KBM-7 (cell line): ENCODE results near the gene TBC1D14.

ENCODE experiments used
- DNase-seq: peaks from one replicate; pipeline ENCODE4 v3.0.0-alpha.2; 2015
- in situ Hi-C: fragments of 300-500 bp; cut with MboI; formaldehyde crosslinking; loops from 2 replicates; pipeline ENCODE4 v1.14.3; 2020; ENCODE audit warnings: low sequenced_read_pairs, low pct_unique_long_range_greater_than_20kb, mixed read lengths

TBC1D14 gene, protein sequence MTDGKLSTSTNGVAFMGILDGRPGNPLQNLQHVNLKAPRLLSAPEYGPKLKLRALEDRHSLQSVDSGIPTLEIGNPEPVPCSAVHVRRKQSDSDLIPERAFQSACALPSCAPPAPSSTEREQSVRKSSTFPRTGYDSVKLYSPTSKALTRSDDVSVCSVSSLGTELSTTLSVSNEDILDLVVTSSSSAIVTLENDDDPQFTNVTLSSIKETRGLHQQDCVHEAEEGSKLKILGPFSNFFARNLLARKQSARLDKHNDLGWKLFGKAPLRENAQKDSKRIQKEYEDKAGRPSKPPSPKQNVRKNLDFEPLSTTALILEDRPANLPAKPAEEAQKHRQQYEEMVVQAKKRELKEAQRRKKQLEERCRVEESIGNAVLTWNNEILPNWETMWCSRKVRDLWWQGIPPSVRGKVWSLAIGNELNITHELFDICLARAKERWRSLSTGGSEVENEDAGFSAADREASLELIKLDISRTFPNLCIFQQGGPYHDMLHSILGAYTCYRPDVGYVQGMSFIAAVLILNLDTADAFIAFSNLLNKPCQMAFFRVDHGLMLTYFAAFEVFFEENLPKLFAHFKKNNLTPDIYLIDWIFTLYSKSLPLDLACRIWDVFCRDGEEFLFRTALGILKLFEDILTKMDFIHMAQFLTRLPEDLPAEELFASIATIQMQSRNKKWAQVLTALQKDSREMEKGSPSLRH

DNA sequence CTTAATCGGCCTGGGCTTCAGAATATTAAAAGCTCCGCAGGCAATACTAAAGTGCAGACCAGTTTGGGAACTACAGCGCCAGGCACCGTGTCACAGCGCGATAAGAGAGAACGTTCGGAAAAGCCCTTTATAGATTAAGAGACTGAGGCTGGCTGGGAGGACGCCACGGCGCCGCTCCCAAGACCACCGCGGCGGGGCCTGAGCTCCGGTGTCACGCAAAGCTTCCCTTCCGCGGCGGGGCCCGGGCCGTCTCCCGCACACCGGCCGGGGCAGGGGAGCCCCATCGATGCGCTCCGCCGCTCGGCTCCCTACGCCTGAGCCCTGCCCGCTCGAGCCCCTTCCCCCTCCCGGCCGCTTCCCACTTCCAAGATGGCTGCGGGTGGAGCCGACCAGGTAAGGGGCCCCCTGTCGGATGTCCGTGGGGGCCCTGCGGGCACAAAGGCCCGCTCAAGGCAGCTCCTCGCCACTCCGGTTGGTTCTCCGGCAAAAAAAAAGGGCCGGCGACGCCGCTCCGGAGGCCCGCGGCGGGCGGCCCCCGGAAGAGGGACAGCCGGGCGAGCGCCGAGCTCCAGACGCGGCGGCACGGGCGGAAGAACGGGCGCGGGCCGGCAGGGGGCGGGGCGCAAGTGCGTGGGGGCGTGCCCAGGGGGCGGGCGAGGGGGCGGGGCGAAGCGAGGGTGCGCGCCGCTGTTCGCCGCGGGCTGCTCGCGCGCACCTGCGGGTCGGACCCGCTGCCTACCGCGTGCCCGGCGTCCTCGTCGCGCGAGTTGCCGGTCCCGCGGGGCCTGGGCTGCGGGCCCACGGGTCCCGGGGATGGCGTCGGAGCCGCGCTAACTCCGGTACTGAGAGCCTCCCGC is at the start of gene TBC1D14:
TSS of gene TBC1D14 (plus strand) at position 714 of the 857 bp plus-strand sequence. CDS start 13,564 bp downstream, outside the sequence.
- in situ Hi-C loops = no loop called here
- peak; percentile 92 for DNase-seq

DNA sequence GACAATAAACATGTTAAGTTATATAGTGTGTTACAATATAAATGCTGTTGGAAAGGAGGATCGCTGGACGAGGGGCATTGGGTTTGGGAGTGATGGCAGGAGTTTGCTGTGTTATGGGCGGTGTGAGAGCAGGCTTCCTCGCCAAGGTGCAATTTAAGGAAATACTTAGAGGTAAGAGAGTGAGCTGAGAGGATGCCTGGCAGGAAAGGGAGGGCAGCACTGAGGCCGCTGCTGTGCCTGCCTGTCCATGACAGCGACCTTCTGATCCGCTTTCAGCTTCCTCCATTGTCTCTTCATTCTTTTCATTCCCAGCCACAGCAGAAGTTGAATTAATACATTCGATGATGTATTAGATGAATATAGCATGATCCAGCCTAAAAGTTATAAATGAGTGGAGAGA is 41.2 kb upstream of the TBC1D14 start:
- DNase-seq = peak; percentile 67
- in situ Hi-C loops = no loop called here

DNA sequence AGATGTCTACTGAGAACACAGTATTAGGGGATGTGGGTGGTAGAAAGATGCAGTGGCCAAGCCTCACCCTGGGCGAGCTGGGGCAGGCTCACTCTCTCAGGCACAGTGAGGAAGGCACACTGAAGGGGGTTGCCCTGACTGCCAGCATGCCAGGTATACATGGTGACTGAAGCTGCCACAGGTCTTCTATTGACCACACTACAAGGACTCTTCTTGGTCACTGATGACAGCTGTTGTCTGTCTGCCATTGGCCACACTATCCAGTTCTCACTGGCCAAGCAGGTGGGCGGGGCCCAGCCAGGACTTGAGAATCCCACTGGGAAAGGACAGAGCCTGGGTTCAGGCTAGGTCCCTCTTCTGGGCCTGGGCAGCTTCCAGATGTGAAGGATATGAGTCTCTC is 39.7 kb upstream of the TBC1D14 start:
- DNase-seq = no peak
- in situ Hi-C loops = no loop called here

DNA sequence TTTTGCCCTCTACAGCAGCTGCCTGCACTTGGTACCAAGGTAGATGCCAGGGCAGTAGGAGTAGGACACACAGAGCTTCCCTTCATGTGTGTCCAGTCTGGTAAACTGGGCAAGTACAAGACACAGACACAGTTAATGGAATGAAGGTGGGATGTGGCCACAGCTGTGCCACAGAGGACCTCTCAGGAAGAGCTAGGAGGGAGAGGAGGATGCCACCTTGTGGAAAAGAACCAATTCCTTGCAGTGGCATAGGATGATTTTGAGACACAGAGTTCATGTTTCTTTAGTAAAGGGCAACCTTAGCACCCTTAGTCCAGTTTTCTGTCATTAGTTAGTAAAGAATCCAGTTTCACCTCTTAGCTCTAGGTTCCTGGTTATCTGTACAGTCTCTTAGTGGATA is 36.3 kb upstream of the TBC1D14 start:
- in situ Hi-C loops = no loop called here
- DNase-seq = no peak

DNA sequence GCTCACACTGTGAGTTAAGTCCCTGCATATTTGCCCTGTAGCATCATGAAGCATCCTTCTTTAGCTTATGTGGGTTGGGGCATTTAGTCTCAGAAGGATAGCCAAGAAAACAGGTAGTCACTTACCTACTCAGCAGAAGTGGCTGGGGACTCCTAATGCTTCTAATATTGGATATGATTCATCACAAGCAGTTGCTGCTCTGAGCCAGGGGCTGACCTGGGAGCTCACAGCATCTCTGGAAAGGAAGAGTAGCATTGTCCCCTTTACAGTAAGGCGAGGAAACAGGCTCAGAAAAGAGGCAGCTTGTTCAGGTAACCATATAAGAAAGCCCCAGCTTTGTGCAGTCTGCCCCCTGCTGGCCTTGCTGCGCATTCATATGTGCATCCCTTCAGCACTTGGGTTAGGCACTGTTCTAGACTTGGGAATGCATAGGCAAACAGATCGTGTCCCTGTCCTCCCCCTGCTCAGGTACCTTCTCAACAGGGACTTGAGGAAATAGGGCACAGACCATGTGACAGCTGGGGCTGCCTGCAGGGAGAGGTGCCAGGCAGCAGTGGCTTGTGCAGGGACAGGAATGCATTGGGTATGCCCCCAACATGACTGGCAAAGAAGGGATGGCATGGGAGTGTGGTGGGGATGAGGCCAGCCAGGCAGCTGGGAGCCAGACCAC is 35.7 kb upstream of the TBC1D14 start:
- peak; percentile 70 for DNase-seq

DNA sequence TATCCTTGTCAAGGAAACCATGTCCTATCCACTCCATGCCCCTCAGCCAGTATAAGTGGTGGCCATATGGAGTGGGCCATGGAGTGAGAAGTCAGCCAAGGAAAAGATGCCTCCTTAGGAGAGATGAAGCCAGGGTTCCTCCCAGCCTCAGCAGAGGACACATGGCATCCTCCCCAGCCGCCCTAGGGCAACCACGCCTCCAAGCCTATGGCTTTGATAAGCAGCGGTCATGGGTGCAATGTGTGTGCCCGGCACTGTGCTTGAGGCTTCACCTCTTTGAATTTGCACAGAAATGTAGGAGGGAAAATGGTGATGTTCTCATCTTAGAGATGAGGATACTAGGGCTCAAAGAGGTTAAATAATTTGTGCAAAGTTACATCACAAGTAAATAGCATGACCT is 34.6 kb upstream of the TBC1D14 start:
- in situ Hi-C loops = no loop called here
- no peak for DNase-seq

More for the DNA sequence above, 35.7 kb upstream of the TBC1D14 start:
- in situ Hi-C loops = no loop called here

DNA sequence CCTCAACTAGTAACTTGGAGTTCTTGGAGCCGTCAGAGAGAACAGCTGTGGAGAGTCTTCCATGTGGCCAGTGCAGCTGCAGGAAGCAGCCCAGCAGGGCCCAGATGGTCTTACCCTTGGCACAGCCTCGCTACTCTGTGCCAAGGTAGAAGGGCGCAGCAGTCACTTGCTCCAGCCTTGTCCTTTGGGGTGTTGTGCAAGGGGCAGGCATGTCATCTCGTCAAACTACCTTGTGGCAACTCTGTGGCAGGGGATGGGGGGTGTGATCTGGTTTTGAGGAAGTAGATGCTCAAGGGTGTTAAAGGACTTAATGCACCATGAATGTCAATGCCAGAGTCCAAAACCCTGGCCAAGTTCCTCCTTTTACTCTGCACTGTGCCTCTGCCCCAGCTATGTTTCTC is 34.2 kb upstream of the TBC1D14 start:
- DNase-seq = peak; percentile 93
- in situ Hi-C loops = no loop called here

DNA sequence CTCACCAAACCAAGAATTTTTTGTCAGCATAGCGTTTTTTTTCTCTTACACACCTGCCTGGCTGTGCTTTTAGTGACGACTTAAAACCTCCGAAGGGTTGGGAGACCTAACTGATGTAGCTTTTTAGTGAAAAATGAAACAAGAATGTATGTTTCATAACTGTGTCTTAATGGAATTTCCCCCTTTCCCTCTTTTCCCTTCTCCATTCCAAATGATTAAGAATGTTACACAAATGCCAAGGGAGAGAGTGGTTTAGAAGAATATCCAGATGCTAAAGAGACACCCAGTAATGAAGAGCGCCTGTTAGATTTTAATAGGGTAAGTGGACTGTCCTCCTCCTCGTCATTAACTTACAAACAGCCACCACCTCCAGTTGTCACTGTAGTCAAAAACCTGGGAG is 33.2 kb upstream of the TBC1D14 start:
- DNase-seq = no peak
- in situ Hi-C loops = no loop called here

DNA sequence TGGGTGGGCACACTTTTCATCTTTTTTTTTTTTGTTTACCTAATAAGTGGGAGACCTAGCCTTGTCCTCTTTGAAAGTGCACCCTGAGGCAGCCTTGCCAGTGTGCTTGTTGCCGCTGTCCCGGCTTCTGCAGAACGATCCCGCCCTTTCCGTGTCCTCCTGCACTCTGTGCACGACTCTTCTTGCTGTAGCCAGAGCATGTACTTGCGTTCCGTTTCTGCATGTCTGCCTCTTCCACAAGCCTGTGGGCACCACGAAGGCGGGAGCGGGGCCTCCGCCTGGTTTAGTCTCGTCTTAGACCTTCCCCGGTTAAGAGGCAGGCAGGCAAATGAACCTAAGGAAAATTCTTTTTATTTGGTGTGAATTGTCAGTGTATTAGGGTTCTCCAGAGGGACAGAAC is 32.6 kb upstream of the TBC1D14 start:
- in situ Hi-C loops = no loop called here

DNA sequence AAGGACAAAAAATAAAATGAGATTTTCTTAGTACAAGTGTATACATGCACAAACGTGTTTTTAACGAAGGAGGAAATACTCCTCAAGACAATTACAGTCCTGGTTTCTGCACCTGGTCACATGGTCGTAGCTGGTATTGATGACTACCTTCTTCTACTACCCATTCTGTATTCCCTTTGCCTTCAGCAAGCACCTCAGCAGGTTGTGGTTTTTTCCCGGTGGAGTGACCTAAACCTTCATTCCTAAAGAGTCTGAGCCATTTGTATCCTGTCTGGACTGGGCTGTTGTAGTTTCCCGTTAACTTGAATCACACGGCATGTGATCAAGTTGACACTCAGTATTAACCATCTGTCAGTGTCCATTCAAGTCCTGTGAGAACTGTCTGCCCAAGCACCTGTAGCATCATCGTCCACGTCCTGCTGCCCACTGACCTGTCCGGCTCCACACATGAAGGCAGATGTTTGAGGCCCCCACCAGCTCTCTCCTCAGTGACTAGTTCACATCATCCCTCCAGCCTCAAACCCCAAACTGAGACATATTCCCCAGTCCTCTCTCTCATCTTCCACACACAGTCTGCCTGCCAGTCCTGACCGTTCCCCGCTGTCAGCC is 31.1 kb upstream of the TBC1D14 start:
- in situ Hi-C loops = no loop called here
- no peak for DNase-seq

More for the DNA sequence above, 32.6 kb upstream of the TBC1D14 start:
- DNase-seq = no peak

DNA sequence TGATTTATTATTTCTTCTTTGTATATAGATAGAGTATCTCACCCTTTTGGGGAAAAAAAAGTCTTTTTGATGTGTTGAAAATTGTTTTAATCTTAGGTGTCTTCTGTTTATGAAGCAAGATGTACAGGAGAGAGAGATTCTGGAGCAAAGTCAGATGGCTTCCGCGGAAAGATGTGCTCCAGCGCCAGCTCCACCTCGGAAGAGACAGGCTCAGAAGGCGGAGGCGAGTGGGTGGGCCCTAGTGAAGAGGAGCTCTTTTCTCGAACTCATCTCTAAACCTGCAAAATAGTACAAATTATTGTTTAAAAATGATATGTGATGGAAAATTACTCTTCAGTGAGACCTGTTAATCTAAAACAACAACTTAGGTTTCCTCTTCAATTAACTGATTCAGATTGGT is 28.9 kb upstream of the TBC1D14 start:
- in situ Hi-C loops = no loop called here
- DNase-seq = no peak

DNA sequence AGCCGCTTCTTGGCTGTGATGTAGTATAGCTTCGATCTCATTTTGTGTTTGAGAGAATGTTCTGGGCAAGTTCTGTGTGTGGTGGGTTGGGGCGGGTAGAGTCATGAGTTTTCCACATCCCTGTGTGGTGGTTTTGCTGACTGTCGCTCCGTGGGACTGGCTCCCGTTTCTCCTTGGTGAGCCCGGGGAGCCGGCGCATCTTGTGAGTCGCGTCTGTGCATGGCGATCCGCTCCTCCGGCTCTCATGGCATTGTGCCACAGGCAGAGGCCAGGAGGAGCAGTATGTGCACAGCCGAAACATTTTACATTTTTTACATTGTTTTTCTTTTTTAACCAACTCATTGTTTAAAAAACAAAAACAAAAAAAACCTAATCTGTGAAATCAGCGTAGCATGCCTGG is 27.7 kb upstream of the TBC1D14 start:
- DNase-seq = no peak
- in situ Hi-C loops = no loop called here

DNA sequence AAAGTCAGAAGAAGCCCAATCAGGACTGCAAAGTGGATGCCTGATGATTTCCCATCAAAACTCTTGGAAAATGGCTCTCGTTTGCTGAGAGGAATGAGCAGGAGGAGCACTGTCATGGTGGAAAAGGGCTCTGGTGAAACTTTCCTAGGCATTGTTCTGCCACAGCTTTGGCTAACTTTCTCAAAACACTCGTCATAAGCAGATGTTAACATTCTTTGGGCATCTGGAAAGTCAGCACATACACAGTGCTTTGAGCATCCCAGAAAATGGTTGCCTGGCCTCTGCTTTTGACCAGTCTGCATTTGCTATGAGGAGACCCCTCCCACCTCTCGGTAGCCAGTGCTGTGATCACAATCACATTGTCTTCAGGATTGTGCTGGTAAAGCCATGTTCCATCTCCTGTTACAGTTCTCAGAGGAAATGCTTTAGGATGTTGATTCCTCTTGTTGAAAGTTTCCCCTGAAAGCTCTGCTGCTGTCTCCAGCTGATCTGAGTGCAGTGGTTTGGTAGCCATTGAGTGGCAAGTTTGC is 25.2 kb upstream of the TBC1D14 start:
- in situ Hi-C loops = no loop called here
- no peak for DNase-seq

DNA sequence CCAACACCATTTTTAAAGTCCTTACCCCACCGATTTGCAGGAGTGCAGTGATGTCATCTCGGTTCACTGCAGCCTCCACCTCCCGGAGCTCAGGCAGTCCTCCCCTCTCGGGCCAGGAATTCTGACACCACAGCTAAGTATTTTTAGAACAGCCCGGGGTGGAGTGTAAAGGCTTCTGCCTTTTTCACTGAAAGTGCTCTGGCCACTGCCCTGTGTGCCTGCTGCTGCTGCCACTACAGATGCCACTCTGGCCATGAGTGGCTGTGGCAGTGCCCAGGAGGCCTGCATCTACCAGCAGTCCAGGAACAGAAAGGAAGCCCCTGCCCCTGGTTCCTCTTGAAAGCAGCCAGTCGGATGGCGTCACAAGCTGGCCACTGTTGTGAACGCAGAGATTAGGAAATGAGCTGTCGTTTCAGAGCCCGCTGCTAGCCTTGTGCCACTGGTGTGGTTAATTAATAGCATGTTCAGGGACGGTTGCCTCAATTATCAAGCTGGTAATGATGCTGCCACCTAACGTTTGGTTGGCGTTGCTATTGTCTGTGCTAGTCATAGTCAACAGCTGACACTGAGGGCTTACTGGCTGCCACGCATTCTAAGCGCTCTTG is 23.6 kb upstream of the TBC1D14 start:
- DNase-seq = peak; percentile 70
- in situ Hi-C loops = no loop called here

DNA sequence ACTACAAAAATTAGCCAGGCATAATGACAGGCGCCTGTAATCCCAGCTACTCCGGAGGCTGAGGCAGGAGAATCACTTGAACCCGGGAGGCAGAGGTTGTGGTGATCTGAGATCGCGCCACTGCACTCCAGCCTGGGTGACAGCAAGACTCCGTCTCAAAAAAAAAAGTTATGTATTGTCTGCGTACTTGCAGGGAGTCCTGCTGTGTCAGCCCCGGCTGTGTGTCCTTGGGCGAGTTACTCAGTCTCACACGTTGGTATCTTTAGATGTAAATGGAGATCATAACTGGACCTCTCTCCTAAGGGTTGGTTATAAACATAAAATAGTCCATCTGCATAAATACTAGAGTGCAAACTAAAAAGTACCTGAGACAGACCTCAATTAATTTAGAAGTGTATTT is 22.7 kb upstream of the TBC1D14 start:
- DNase-seq = no peak
- in situ Hi-C loops = no loop called here

DNA sequence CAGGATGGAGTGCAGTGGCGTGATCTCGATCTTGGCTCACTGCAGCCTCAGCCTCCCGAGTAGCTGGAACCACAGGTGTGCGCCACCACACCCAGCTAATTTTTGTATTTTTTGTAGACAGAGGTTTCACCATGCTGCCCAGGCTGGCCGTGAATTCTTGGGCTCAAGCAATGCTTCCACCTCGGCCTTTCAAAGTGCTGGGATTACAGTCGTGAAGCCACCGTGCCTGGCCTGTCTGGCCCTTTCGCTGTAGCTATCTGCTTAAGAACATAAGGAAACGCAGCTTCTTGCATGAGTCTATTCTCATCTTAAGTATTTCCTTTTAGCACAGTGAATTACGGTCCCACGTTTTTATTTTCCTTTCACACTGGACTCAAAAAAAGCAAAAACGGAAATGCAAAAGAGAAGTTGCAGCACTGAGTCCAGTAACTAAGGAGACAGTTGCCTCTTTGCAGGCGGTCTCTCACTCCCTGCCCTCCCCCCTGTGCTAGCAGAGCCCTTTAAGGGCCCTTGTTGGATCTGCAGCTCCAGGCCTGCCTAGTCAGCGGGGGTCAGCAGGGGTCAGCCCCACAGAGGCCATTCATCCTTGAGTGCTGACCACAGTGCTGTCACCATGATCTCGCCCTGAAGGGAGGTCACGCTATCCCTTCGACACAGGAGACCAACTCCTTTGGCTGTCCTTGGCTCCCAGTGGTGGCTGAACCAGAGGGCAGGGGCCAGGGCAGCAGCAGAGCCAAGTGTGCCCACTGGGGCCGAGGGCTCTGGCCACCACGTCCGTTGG is 21.8 kb upstream of the TBC1D14 start:
- DNase-seq = peak; percentile 91
- in situ Hi-C loops = no loop called here

DNA sequence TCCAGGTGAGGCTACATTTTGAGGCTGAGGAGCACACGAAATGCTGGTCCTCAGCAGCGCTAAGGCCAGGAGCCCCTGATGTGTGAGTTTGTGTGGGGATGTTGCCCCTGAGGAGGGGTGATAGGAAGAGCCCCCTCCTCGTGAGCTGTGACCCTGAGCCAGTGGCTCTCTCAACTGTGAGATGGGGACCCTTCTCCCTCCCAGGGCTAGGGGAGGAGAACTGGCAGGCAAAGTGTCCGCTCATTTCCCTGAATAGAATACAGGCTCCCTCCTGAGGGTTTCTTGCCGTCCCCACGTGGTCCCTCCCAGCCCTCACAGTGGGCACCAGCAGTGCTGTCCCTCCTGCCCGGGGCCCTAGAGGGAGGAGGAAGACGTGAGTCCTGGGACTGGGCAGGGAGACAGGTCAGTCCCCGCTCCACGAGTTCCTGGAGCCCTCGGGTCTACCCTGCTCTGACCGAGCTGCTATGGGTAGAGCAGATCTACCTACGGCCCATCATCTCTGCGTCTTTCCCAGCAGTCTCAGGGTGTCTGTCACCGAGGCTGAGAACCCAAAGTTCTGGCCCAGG is 21.0 kb upstream of the TBC1D14 start:
- no peak for DNase-seq
- in situ Hi-C loops = no loop called here
